Mesendoderm (in vitro differentiated cells): ENCODE results near the gene NLRP10.

Experiments
- DNase-seq: peaks from one replicate; pipeline ENCODE4 v3.0.0; 2013
- H2AK5ac ChIP-seq: 2 replicates; pipeline ENCODE4 v1.6.1; 2013; ENCODE audit warnings: low read length, inconsistent platforms
- H2BK120ac ChIP-seq: 2 replicates; pipeline ENCODE4 v1.6.1; 2013; ENCODE audit warnings: low read depth, mild to moderate bottlenecking, low read length, moderate library complexity, mixed read lengths
- H2BK15ac ChIP-seq: replicated peaks from 2 replicates; pipeline ENCODE4 v1.6.1; 2013; ENCODE audit warnings: low read depth, mild to moderate bottlenecking, moderate library complexity
- H2BK5ac ChIP-seq: 2 replicates; pipeline ENCODE4 v1.6.1; 2013; ENCODE audit warnings: low read length, inconsistent platforms
- H3K18ac ChIP-seq: 2 replicates; pipeline ENCODE4 v1.6.1; 2013; ENCODE audit warnings: mild to moderate bottlenecking, low read length, mixed read lengths
- H3K23ac ChIP-seq: one replicate; pipeline ENCODE4 v1.6.1; 2013; ENCODE audit warnings: low read length
- H3K27ac ChIP-seq: 2 replicates; pipeline ENCODE4 v1.5.1; 2013; ENCODE audit warnings: low read depth, mild to moderate bottlenecking, inconsistent platforms, low read length, moderate library complexity
- H3K27me3 ChIP-seq: 2 replicates; pipeline ENCODE4 v1.6.1; 2013; ENCODE audit warnings: low read length, control low read depth, mild to moderate bottlenecking, inconsistent platforms; ENCODE audit not compliant: insufficient read depth, poor library complexity
- H3K36me3 ChIP-seq: 2 replicates; pipeline ENCODE4 v1.6.1; 2013; ENCODE audit warnings: low read length, inconsistent platforms; ENCODE audit not compliant: control insufficient read depth, insufficient read depth
- H3K4ac ChIP-seq: one replicate; pipeline ENCODE4 v1.6.1; 2013; ENCODE audit warnings: low read depth, mild to moderate bottlenecking, low read length, moderate library complexity
- H3K4me1 ChIP-seq: 2 replicates; pipeline ENCODE4 v1.6.1; 2013; ENCODE audit warnings: low read depth, low read length, inconsistent platforms; ENCODE audit not compliant: control insufficient read depth
- H3K4me2 ChIP-seq: 2 replicates; pipeline ENCODE4 v1.6.1; 2013; ENCODE audit warnings: low read length
- H3K4me3 ChIP-seq: 2 replicates; pipeline ENCODE4 v1.5.1; 2013; ENCODE audit warnings: mild to moderate bottlenecking, low read length
- H3K56ac ChIP-seq: one replicate; pipeline ENCODE4 v1.6.1; 2013; ENCODE audit warnings: low read length
- H3K79me1 ChIP-seq: 2 replicates; pipeline ENCODE4 v1.6.1; 2013; ENCODE audit warnings: low read length, inconsistent platforms
- H3K79me2 ChIP-seq: 2 replicates; pipeline ENCODE4 v1.6.1; 2013; ENCODE audit warnings: mild to moderate bottlenecking, low read length; ENCODE audit not compliant: control insufficient read depth, insufficient read depth
- H3K9ac ChIP-seq: 2 replicates; pipeline ENCODE4 v1.6.1; 2013; ENCODE audit warnings: low read length, inconsistent platforms
- H4K5ac ChIP-seq: one replicate; pipeline ENCODE4 v1.6.1; 2013; ENCODE audit warnings: low read length
- H4K8ac ChIP-seq: one replicate; pipeline ENCODE4 v1.6.1; 2013; ENCODE audit warnings: low read depth, mild to moderate bottlenecking, control low read depth, low read length, moderate library complexity
- WGBS: extraction: QIAGEN DNeasy Blood & Tissue Kit; methylation state at CpG from one replicate; pipeline ENCODE4 v1.1.7; 2013; ENCODE audit warnings: low lambda C conversion rate, missing lambda C conversion rate; ENCODE audit not compliant: insufficient coverage; ENCODE audit errors: extremely low coverage; 5-methylcytosine and 5-hydroxymethylcytosine counted together

NLRP10 gene

DNA sequence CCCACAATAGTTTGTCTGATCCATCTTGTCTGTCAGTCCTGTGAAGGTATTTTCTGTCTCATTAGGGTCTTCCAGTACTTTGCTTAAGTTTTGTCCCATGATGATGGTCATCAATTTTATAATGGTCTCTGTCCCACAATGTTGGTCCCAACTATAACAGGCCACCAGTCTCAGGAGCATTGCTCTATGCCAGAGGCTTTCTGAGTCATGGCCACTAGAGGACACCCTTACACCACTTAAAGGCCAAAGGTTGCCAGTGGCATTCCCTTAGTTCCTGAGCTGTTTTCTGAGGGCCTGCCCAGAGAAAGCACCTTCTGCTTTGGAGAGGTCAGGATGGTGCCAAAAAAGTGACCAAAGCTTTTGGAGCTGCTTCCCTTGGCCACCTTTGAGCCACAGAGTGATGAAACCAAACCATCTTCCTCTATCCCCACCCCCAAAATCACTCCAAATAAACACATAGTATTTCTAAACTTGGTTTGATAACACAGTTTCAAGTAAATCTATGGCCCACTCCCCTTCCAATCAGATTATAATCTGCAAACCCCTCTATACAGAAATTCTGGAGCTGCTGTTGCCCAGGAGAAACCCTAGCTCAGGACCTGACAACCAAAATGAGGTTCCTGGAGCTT, 41.2 kb upstream of the NLRP10 start:
- H3K23ac ChIP-seq = no peak overlapping the region
- H2BK5ac ChIP-seq = no peak overlapping the region
- H3K4ac ChIP-seq = no peak overlapping the region
- no peak overlapping the region for H3K18ac ChIP-seq
- no peak overlapping the region for H3K56ac ChIP-seq
- H3K27ac ChIP-seq = no peak overlapping the region
- H2AK5ac ChIP-seq = no peak overlapping the region
- peak; percentile 83 for DNase-seq
- H3K9ac ChIP-seq = no peak overlapping the region
- H3K4me3 ChIP-seq = no peak overlapping the region
- no peak overlapping the region for H3K4me2 ChIP-seq
- no peak overlapping the region for H4K5ac ChIP-seq
- no peak overlapping the region for H4K8ac ChIP-seq
- no peaks in the 10 kb centered on the region for H3K4me1 ChIP-seq
- H3K79me1 ChIP-seq = no peaks in the 10 kb centered on the region
- no peaks in the 10 kb centered on the region for H3K79me2 ChIP-seq
- no peak overlapping the region for H2BK15ac ChIP-seq
- H3K36me3 ChIP-seq = no peaks in the 10 kb centered on the region
- no peak overlapping the region for H2BK120ac ChIP-seq
- no peaks in the 10 kb centered on the region for H3K27me3 ChIP-seq

DNA sequence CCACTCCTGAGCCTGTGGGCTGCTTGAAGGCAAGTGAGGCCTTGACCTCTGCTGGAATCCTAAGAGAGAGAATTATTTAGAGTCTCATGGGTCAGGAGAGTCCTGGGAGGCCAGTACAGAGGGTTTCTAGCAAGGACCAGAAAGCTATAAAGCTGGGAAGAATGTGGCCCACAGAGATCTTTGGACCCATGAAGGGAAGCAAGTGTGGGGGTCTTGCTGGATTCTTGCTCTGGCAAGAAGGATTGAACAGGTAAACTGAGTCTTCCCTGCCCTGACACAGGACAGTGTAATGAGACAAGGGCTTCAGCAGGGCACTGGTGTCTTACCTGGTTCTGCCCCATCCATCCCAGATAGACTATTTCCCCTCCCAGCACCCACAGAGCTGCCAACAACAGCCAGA, 40.3 kb upstream of the NLRP10 start:
- H3K4ac ChIP-seq = no peak overlapping the region
- H3K27me3 ChIP-seq = no peaks in the 10 kb centered on the region
- no peak overlapping the region for H3K4me2 ChIP-seq
- no peak for DNase-seq
- H3K79me1 ChIP-seq = no peaks in the 10 kb centered on the region
- no peak overlapping the region for H2BK120ac ChIP-seq
- H3K4me3 ChIP-seq = no peak overlapping the region
- no peak overlapping the region for H4K5ac ChIP-seq
- no peaks in the 10 kb centered on the region for H3K4me1 ChIP-seq
- no peak overlapping the region for H2BK5ac ChIP-seq
- H2AK5ac ChIP-seq = no peak overlapping the region
- no peak overlapping the region for H3K27ac ChIP-seq
- no peaks in the 10 kb centered on the region for H3K79me2 ChIP-seq
- H3K23ac ChIP-seq = no peak overlapping the region
- no peak overlapping the region for H3K18ac ChIP-seq
- no peaks in the 10 kb centered on the region for H3K36me3 ChIP-seq
- no peak overlapping the region for H3K9ac ChIP-seq
- H3K56ac ChIP-seq = no peak overlapping the region
- no peak overlapping the region for H4K8ac ChIP-seq
- H2BK15ac ChIP-seq = no peak overlapping the region

DNA sequence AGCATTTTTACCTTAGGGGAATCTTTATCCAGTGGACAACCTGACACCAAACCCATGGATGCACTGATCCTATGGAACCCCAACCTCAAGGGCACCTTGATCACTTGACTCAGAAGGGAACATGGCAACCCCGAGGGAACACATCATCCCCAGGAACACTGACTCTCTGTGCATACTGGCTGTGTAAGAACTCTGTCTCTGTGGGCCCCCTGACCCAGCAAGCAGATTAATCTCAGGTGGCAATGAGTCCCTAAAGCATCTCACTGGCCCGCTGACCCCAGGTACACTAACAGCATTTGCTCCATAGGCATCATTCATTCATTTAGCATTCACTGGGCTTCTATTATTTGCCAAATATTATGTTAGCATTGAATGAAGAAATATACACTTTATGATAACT, 38.8 kb upstream of the NLRP10 start:
- H3K56ac ChIP-seq = no peak overlapping the region
- H2BK15ac ChIP-seq = no peak overlapping the region
- H3K79me2 ChIP-seq = no peaks in the 10 kb centered on the region
- H2AK5ac ChIP-seq = no peak overlapping the region
- H3K4me2 ChIP-seq = no peak overlapping the region
- H3K4me1 ChIP-seq = no peaks in the 10 kb centered on the region
- no peak overlapping the region for H4K8ac ChIP-seq
- H3K36me3 ChIP-seq = no peaks in the 10 kb centered on the region
- H3K9ac ChIP-seq = no peak overlapping the region
- WGBS = no CpG with 5 or more reads among the region's 2 CpGs
- no peak overlapping the region for H3K23ac ChIP-seq
- H3K4me3 ChIP-seq = no peak overlapping the region
- H3K79me1 ChIP-seq = no peaks in the 10 kb centered on the region
- H2BK5ac ChIP-seq = no peak overlapping the region
- H3K27me3 ChIP-seq = no peaks in the 10 kb centered on the region
- no peak overlapping the region for H3K27ac ChIP-seq
- H3K18ac ChIP-seq = no peak overlapping the region
- no peak overlapping the region for H4K5ac ChIP-seq
- H2BK120ac ChIP-seq = no peak overlapping the region
- no peak overlapping the region for H3K4ac ChIP-seq
- DNase-seq = no peak

DNA sequence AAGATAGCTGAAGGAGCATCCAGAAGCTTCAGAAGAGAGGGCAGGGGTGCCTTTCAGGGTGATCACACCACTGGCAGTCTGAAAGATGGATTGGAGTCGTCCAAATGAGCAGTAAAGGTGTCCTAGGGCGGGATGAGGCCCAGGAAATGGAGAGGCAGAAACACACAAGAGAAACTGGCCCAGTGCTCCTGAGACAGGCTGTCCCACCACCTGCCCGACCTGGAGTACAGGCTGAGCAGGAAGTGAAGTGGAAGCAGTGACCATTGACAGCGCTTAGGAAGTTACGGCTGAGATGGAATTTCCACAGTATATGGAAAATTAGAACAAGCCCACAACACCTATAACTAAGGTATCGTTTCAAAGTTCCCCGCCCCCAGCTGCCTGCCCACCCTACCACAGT, 37.9 kb upstream of the NLRP10 start:
- Histone ChIP-seq H4K5ac (no peak overlapping the region), H3K4ac (no peak overlapping the region), H3K9ac (no peak overlapping the region), H3K27me3 (no peaks in the 10 kb centered on the region), H2BK15ac (no peak overlapping the region), H3K4me1 (no peaks in the 10 kb centered on the region), H3K56ac (no peak overlapping the region), H3K79me2 (no peaks in the 10 kb centered on the region), H3K4me2 (no peak overlapping the region), H3K18ac (no peak overlapping the region), H2AK5ac (no peak overlapping the region), H3K23ac (no peak overlapping the region), H2BK5ac (no peak overlapping the region), H2BK120ac (no peak overlapping the region), H4K8ac (no peak overlapping the region), H3K36me3 (peaks cover 1% of the 10 kb centered on the region), H3K27ac (no peak overlapping the region), H3K79me1 (no peaks in the 10 kb centered on the region), H3K4me3 (no peak overlapping the region)
- no CpG with 5 or more reads among the region's 7 CpGs for WGBS
- no peak for DNase-seq

DNA sequence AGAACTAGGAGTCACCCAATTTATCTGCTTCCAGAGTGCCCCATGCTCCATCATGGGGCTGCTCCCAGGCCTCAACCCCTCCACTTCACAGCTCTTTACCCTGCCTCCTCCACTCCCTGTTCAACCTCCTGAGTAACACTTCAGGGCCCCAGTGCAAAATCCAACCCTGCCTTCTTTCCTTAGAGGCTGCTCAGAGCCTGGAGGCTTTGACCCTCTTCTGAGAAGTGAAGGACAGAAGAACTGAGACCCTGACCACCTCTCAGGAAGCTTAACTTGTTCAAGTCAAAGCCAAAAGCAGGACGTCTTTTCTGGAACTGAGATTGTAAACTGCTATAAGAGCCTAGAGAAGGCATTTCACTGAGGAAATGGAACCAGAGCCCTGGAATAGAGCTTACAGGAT, 37.4 kb upstream of the NLRP10 start:
- no peak overlapping the region for H3K9ac ChIP-seq
- H3K23ac ChIP-seq = no peak overlapping the region
- no peak overlapping the region for H2AK5ac ChIP-seq
- no peak overlapping the region for H4K5ac ChIP-seq
- H3K4me2 ChIP-seq = no peak overlapping the region
- no peaks in the 10 kb centered on the region for H3K4me1 ChIP-seq
- DNase-seq = no peak
- no peak overlapping the region for H3K18ac ChIP-seq
- WGBS = no CpG with 5 or more reads among the region's 1 CpG
- no peak overlapping the region for H3K4ac ChIP-seq
- no peaks in the 10 kb centered on the region for H3K27me3 ChIP-seq
- H3K36me3 ChIP-seq = peaks cover 2% of the 10 kb centered on the region
- no peak overlapping the region for H3K27ac ChIP-seq
- H2BK15ac ChIP-seq = no peak overlapping the region
- H3K79me1 ChIP-seq = no peaks in the 10 kb centered on the region
- H3K4me3 ChIP-seq = no peak overlapping the region
- no peak overlapping the region for H2BK5ac ChIP-seq
- H4K8ac ChIP-seq = no peak overlapping the region
- no peaks in the 10 kb centered on the region for H3K79me2 ChIP-seq
- H2BK120ac ChIP-seq = no peak overlapping the region
- H3K56ac ChIP-seq = no peak overlapping the region

DNA sequence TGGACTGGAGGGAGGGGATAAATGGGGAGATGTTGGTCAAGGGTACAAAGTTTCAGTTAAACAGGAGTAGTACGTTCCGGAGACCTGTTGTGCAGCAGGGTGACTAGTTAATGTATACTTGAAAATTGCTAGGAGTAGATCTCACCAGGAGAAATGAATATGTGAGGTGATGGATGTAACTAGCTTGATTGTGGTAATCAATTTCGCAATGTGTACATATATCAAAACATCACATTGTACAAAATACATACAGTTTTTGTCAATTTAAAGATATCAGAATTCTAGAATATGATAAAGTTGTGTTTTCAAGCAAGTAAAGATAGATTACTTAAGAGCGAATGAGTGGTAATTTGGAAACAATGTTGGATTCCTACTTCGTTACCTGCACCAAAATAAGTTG, 35.1 kb upstream of the NLRP10 start:
- Histone ChIP-seq H3K79me1 (no peaks in the 10 kb centered on the region), H2AK5ac (no peak overlapping the region), H3K79me2 (no peaks in the 10 kb centered on the region), H3K27me3 (no peaks in the 10 kb centered on the region), H2BK15ac (no peak overlapping the region), H2BK5ac (no peak overlapping the region), H3K9ac (no peak overlapping the region), H3K56ac (no peak overlapping the region), H2BK120ac (no peak overlapping the region), H4K8ac (no peak overlapping the region), H3K4me2 (no peak overlapping the region), H3K4ac (no peak overlapping the region), H3K36me3 (peaks cover 10% of the 10 kb centered on the region), H3K23ac (no peak overlapping the region), H3K4me1 (no peaks in the 10 kb centered on the region), H3K27ac (no peak overlapping the region), H4K5ac (no peak overlapping the region), H3K18ac (no peak overlapping the region), H3K4me3 (no peak overlapping the region)
- no peak for DNase-seq
- WGBS = no CpG with 5 or more reads among the region's 5 CpGs
